ENCODE data around the gene VSIG10.

Gene VSIG10

DNA sequence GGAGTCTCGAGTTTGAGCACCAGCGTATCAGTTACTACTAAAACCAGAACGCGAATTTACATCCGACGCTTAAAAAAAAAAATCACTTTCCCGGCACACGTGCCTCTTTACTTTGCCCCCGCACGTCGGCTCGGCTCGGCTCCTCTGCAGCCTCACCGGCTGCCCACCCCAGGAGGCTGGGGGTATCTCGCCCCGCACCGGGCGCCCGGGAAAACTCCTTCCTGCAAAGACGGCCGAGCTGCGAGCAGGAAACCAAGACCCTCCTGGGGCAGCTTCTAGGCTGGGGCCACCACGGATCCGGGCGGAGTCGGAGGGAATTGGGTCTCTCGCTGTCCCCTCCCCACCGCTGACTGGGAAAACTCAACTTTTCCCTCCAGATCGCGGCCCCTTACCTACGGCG, 610 bp downstream of the VSIG10 start:
- Histone ChIP-seq H3K4me3 (ENCODE audit: insufficient read depth, low read length, poor library complexity, severe bottlenecking) (peak overlapping the region; percentile 65), H4K20me1 (ENCODE audit: low read depth, low read length) (no peaks in the 10 kb centered on the region), H3K27ac (ENCODE audit: low read depth, low read length) (no peak overlapping the region), H2AFZ (ENCODE audit: low read depth, low read length, severe bottlenecking) (peak overlapping the region; percentile 89), H3K36me3 (ENCODE audit: low read length) (no peaks in the 10 kb centered on the region), H3K79me2 (ENCODE audit: insufficient read depth, low read length) (no peaks in the 10 kb centered on the region), H3K9me2 (replicated peaks; ENCODE audit: insufficient read depth, low read length) (no peaks in the 10 kb centered on the region), H3K27me3 (ENCODE audit: low read length) (no peaks in the 10 kb centered on the region), H3K9me3 (ENCODE audit: insufficient read depth, low read length) (no peaks in the 10 kb centered on the region), H3F3A (ENCODE audit: insufficient read depth) (no peaks in the 10 kb centered on the region), H3K9ac (ENCODE audit: low read length) (peak overlapping the region; percentile 56), H3K4me2 (ENCODE audit: low read depth, low read length, poor library complexity, severe bottlenecking) (peak overlapping the region; percentile 77)
- TF ChIP-seq CTCF (IDR thresholded peaks at IDR 0.05; ENCODE audit: insufficient read depth, low read length, poor library complexity, severe bottlenecking) (no peak), EZH2phosphoT487 (conservative IDR thresholded peaks at IDR 0.05; ENCODE audit: low read length) (no peak)

DNA sequence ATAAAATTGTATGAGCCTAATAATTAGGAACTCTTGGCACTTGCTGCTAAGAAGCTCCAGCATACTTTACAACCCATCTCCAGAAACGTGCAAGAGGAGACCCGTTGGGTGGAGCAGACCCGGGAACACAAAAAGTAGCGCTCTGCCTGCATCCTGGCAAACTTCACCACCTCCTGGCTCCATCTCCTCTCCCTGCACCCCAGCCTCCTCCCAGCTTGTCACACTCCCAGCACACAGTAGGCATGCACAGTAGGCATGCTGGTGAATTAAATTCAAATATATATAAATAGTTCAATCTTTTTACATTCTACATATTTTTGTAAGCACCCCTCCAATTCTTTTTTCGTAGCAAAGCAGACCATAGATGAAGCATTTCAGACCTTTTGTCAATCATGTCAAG, 1.2 kb downstream of the VSIG10 start:
- Histone ChIP-seq H3K27ac (ENCODE audit: low read depth, low read length) (no peak overlapping the region), H3K79me2 (ENCODE audit: insufficient read depth, low read length) (no peaks in the 10 kb centered on the region), H3K27me3 (ENCODE audit: low read length) (no peaks in the 10 kb centered on the region), H3K4me3 (ENCODE audit: insufficient read depth, low read length, poor library complexity, severe bottlenecking) (no peak overlapping the region), H3F3A (ENCODE audit: insufficient read depth) (no peaks in the 10 kb centered on the region), H3K36me3 (ENCODE audit: low read length) (no peaks in the 10 kb centered on the region), H3K9me3 (ENCODE audit: insufficient read depth, low read length) (no peaks in the 10 kb centered on the region), H3K9ac (ENCODE audit: low read length) (no peak overlapping the region), H2AFZ (ENCODE audit: low read depth, low read length, severe bottlenecking) (peak overlapping the region; percentile 89), H3K4me2 (ENCODE audit: low read depth, low read length, poor library complexity, severe bottlenecking) (peak overlapping the region; percentile 77), H3K9me2 (replicated peaks; ENCODE audit: insufficient read depth, low read length) (no peaks in the 10 kb centered on the region), H4K20me1 (ENCODE audit: low read depth, low read length) (no peaks in the 10 kb centered on the region)
- TF ChIP-seq CTCF (IDR thresholded peaks at IDR 0.05; ENCODE audit: insufficient read depth, low read length, poor library complexity, severe bottlenecking) (no peak), EZH2phosphoT487 (conservative IDR thresholded peaks at IDR 0.05; ENCODE audit: low read length) (no peak)

DNA sequence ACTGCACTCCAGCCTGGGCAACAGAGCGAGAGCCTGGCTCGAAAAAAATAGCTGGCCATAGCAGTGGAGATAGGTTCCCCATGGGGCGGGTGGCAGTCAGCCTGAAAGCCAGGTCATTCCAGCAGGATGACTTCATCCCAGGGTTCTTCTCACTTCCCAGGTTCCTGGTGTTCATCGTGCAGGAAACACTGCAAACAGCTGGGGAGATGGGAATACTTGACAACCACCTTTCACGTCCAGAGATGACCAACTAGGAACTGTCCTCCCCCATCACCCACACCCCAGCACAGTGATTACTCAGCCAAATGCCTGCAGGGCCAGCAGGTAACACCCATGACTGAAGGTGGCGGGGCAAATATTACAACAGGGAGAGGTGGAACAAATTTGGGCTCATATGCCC, 1.7 kb downstream of the VSIG10 start:
- Histone ChIP-seq H2AFZ (ENCODE audit: low read depth, low read length, severe bottlenecking) (no peak overlapping the region), H3K79me2 (ENCODE audit: insufficient read depth, low read length) (no peaks in the 10 kb centered on the region), H4K20me1 (ENCODE audit: low read depth, low read length) (no peaks in the 10 kb centered on the region), H3K9ac (ENCODE audit: low read length) (no peak overlapping the region), H3K27ac (ENCODE audit: low read depth, low read length) (no peak overlapping the region), H3K9me3 (ENCODE audit: insufficient read depth, low read length) (no peaks in the 10 kb centered on the region), H3F3A (ENCODE audit: insufficient read depth) (no peaks in the 10 kb centered on the region), H3K36me3 (ENCODE audit: low read length) (no peaks in the 10 kb centered on the region), H3K9me2 (replicated peaks; ENCODE audit: insufficient read depth, low read length) (no peaks in the 10 kb centered on the region), H3K4me3 (ENCODE audit: insufficient read depth, low read length, poor library complexity, severe bottlenecking) (no peak overlapping the region), H3K27me3 (ENCODE audit: low read length) (no peaks in the 10 kb centered on the region), H3K4me2 (ENCODE audit: low read depth, low read length, poor library complexity, severe bottlenecking) (no peak overlapping the region)
- TF ChIP-seq EZH2phosphoT487 (conservative IDR thresholded peaks at IDR 0.05; ENCODE audit: low read length) (no peak), CTCF (IDR thresholded peaks at IDR 0.05; ENCODE audit: insufficient read depth, low read length, poor library complexity, severe bottlenecking) (no peak)
